ENCODE results near the gene GRK6. TPM values are rescaled to one million over a fixed set of nuclear protein-coding genes. Genes with fewer than 3 reads are reported as not detected.
A peak's percentile ranks its signal among the peaks of the same experiment; 100 is the strongest.

GRK6 gene
- total RNA-seq, 1 experiment from 2014 or later = 75.2 TPM

DNA sequence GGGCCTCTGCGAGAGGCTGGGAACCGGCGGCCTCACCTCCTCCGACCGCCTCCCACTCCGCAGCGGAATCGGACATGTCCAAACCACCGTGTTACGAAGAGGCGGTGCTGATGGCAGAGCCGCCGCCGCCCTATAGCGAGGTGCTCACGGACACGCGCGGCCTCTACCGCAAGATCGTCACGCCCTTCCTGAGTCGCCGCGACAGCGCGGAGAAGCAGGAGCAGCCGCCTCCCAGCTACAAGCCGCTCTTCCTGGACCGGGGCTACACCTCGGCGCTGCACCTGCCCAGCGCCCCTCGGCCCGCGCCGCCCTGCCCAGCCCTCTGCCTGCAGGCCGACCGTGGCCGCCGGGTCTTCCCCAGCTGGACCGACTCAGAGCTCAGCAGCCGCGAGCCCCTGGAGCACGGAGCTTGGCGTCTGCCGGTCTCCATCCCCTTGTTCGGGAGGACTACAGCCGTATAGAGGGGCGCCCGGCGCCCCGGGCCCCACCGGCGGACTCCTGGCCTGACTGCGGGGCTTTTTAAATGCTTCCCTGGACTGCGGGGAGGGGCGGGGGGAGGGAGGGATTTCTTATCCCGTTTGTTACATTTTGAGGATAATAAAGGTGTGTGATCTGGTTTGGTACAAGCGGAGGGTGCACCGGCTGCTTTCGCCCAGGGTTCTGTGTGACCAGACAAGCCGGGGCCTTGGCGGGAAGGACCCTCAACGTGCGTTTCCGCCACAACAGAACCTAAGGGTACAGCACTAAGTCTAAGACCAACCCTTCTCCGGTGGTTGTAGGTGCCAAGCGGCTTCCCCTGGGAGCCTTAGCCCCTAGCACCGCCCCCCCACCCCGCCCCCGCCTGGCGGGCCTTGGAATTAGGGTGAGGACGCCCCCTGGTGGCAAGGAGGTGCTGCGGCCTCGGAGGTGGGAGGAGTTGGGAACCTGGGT lies 29.4 kb downstream of the GRK6 start:
- Histone ChIP-seq H4K91ac (ENCODE audit: insufficient read length, low read depth, low read length) (no peak overlapping the region), H3K9ac (ENCODE audit: extremely low read depth, insufficient read length, low read length) (peak overlapping the region; percentile 66), H3K56ac (ENCODE audit: insufficient read length, low read depth, low read length) (no peak overlapping the region), H2BK20ac (ENCODE audit: low read depth, low read length, poor library complexity, severe bottlenecking) (no peak overlapping the region), H3K18ac (ENCODE audit: insufficient read length, low read depth, low read length) (peak overlapping the region; percentile 92), H3T11ph (ENCODE audit: low read length) (no peak overlapping the region), H2BK120ac (ENCODE audit: low read depth, low read length, poor library complexity, severe bottlenecking) (peak overlapping the region; percentile 26), H3K27ac (ENCODE audit: insufficient read length, low read depth, low read length) (no peak overlapping the region), H3K4ac (ENCODE audit: low read depth, low read length) (no peak overlapping the region; the same call in 1 of the 2 replicates), H2BK5ac (ENCODE audit: insufficient read length, low read length) (no peak overlapping the region), H3K79me2 (ENCODE audit: insufficient read depth, low read length) (no peaks in the 10 kb centered on the region), H3K14ac (ENCODE audit: insufficient read depth, low read length) (peak overlapping the region; percentile 98), H2BK15ac (ENCODE audit: low read depth, low read length) (no peak overlapping the region), H3K9me3 (ENCODE audit: control insufficient read depth, low read depth, low read length) (no peaks in the 10 kb centered on the region), H3K4me2 (ENCODE audit: insufficient read depth, insufficient read length, low read length) (peak overlapping the region; percentile 73), H4K8ac (replicated peaks; ENCODE audit: insufficient read length, low read depth, low read length) (no peak overlapping the region), H3K23me2 (ENCODE audit: insufficient read length, low read depth, low read length, poor library complexity, severe bottlenecking) (peaks cover 14% of the 10 kb centered on the region), H4K5ac (ENCODE audit: insufficient read length, low read depth, low read length) (no peak overlapping the region), H2AFZ (ENCODE audit: low read length) (no peak overlapping the region), H3K27me3 (ENCODE audit: insufficient read depth, low read length) (peaks cover 4% of the 10 kb centered on the region; the same call in 1 of the 2 replicates), H3K4me1 (ENCODE audit: insufficient read depth, low read length) (no peaks in the 10 kb centered on the region), H3K79me1 (ENCODE audit: insufficient read depth, low read depth, low read length, poor library complexity, severe bottlenecking) (no peaks in the 10 kb centered on the region), H3K23ac (ENCODE audit: insufficient read length, low read depth, low read length) (no peak overlapping the region), H2AK5ac (ENCODE audit: insufficient read length, low read length) (no peak overlapping the region), H4K20me1 (ENCODE audit: control insufficient read depth, insufficient read depth, insufficient read length) (no peaks in the 10 kb centered on the region), H2BK12ac (ENCODE audit: insufficient read length, low read depth, low read length) (no peak overlapping the region)
- peak overlapping the region; percentile 65 to 97 (median 96); a peak in 6 of 7 replicates for H3K27ac Mint-ChIP-seq
- peaks cover 18% of the 10 kb centered on the region for H3K27me3 Mint-ChIP-seq (ENCODE audit: low read depth)
- TF ChIP-seq, protein P1, sequence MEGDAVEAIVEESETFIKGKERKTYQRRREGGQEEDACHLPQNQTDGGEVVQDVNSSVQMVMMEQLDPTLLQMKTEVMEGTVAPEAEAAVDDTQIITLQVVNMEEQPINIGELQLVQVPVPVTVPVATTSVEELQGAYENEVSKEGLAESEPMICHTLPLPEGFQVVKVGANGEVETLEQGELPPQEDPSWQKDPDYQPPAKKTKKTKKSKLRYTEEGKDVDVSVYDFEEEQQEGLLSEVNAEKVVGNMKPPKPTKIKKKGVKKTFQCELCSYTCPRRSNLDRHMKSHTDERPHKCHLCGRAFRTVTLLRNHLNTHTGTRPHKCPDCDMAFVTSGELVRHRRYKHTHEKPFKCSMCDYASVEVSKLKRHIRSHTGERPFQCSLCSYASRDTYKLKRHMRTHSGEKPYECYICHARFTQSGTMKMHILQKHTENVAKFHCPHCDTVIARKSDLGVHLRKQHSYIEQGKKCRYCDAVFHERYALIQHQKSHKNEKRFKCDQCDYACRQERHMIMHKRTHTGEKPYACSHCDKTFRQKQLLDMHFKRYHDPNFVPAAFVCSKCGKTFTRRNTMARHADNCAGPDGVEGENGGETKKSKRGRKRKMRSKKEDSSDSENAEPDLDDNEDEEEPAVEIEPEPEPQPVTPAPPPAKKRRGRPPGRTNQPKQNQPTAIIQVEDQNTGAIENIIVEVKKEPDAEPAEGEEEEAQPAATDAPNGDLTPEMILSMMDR (conservative IDR thresholded peaks at IDR 0.05) = peak; percentile 98
- peaks cover 18 to 46% (median 37%) of the 10 kb centered on the region in 3 experiments for H3K36me3 Mint-ChIP-seq (ENCODE audit: insufficient read depth in 1 of 3, low read depth in 3 of 3)
- peaks cover 23 to 31% of the 10 kb centered on the region in 2 experiments for H3K4me1 Mint-ChIP-seq
- peak overlapping the region; percentile 72 to 86 for H3K4me3 Mint-ChIP-seq
- DNase-seq = peak; percentile 95
- no CpG with 5 or more reads among the region's 76 CpGs for WGBS (ENCODE audit: extremely low coverage, insufficient read length, low lambda C conversion rate)
- no peaks in the 10 kb centered on the region; a peak in 1 of 5 replicates for H3K9me3 Mint-ChIP-seq
